HG03108 (cell line): ENCODE results near the gene ERO1A.
"Not testable (repeated sequence)": the region's sequence is repeated elsewhere in the genome, so short reads cannot be mapped to it uniquely, and the experiment has no call there.

Experiments
- ATAC-seq: cut with Tn5 transposase; IDR thresholded peaks from one replicate; pipeline ENCODE4 v1.9.1; 2021; ENCODE audit warnings: moderate library complexity; ENCODE audit not compliant: unreplicated experiment

The ERO1A gene, protein sequence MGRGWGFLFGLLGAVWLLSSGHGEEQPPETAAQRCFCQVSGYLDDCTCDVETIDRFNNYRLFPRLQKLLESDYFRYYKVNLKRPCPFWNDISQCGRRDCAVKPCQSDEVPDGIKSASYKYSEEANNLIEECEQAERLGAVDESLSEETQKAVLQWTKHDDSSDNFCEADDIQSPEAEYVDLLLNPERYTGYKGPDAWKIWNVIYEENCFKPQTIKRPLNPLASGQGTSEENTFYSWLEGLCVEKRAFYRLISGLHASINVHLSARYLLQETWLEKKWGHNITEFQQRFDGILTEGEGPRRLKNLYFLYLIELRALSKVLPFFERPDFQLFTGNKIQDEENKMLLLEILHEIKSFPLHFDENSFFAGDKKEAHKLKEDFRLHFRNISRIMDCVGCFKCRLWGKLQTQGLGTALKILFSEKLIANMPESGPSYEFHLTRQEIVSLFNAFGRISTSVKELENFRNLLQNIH

DNA sequence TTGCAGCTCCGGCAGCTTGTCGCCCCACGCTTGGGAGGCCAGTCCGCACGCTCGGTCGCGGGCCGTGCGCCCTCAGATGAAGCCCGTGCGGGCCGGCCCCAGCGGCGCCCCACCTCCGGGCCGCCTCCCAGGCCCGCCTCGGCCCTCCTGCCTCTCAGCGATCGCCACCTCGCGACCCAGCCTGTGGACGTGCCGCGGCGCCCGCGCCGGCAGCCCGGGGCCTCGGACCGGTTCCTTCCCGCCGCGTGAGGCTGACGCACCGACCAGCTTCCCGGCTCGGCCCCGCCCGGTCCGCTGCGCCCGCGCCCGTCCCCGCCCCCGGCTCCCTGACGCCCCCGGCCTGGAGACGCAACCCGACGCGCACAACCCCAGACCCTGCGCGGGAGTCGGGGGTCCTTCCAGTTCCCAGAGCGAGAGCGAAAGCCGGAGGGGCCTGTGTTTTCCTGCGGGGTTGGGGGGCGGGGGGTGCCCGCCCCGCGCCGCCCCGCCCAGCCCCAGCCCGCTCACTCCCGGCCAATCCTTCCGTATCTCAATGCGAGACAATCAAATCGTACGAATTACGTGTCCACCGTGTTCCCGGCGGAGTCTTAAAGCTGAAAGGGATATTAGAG, at the start of gene ERO1A:
TSS of gene ERO1A (minus strand) at position 78 of the 611 bp plus-strand sequence. CDS start at position 1, 77 bp downstream.
- peak; percentile 68 for ATAC-seq

DNA sequence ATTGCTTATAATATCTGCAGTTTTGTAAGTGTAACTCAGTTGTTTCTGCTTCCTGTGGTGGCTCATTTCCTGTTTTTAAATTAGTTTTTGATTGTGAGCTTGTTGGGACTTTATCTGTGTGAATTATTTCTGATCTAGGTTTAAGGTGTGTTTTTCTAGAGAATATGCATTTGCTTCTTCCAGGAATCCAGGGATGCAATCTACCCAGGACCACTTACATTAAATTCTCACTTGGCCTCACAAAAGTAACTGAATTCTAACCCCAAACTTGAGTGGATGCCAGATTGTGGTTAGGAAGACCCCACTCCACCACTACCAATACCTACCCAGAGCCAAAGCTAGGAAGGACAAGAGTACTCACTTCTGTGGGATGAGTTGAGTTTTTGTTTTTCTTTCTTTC, 46.5 kb upstream of the ERO1A start:
- peak; percentile 33 for ATAC-seq

DNA sequence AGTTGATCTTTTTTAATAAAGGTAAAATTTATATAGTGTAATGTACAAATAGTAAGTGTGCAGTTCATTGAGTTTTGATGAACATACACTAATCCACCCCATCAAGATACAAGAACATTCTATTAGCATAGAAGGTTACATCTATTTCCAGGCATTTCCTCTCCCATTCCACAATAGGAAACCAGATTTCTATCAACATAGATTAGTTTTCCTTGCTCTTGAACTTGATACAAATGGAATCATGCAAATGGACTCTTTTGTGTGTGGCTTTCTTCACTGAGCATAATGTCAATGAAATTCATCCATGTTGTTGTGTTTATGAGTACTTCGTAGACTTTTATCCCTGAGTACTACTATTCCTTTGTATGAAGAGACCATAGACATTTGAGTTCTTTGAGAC, 45.4 kb upstream of the ERO1A start:
- no peak for ATAC-seq

DNA sequence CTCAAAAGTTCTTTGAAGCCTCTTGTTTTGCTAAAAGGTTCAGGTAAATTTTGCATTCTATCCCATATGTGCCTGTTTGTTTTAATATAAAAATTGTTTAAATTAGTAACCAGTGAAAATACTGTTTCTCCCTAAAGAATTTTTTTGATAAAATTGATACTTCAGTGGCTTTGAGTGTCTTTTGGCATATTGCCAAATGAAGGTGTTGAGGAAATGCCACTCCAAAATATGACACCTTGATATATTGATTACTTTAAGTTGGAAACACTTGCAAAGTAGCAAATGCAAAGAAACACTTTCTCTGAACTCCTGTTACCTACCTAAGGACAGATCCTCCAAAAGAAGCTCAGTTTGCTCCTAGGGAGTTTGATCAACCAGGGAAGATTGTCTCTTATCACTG, 43.1 kb upstream of the ERO1A start:
- no peak for ATAC-seq

DNA sequence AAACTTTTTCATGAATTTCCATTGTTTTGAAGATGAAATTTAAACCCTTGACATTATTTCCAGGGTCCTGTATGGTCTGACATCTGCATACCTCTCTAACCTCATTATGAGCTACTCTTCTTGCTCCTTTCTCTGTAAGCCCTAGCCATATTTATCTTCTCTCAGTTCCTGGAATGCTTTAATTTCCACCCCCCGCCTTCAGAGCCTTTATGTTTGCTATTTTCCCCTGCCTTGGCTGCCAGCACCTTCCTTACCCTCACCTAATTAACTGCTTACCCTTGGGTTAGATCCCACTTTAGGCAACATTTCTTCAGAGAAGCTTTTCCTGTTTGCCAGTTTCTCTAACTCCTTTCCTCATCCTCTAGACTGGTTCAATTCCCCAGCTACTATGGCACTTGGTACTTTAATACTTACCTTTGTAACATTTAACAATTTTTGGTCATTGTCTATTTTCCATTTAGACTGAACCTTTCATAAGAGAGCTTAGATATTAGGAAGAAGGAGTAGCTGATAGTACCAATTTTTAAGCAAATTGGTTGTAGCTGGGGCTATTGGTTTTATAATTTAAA, 40.6 kb upstream of the ERO1A start:
- no peak for ATAC-seq

DNA sequence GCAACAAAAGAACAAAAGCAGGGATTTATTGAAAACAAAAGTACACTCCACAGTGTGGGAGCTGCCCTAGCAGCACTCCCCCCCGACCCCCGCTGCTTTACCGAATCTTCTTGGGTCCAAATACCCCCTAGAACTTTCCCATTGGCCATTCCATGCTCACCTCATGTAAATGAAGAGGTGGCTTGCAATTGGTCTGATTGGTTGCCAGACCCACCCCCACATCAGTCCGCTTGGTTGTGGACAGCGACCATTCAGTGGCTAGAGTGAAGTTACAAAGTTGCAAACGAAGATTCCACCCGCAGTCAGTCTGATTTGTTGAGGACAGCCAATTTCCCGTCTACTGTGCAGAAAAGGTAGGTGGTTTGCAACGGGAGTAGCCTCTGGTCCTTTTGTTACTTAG, 38.5 kb upstream of the ERO1A start:
- ATAC-seq = no peak

DNA sequence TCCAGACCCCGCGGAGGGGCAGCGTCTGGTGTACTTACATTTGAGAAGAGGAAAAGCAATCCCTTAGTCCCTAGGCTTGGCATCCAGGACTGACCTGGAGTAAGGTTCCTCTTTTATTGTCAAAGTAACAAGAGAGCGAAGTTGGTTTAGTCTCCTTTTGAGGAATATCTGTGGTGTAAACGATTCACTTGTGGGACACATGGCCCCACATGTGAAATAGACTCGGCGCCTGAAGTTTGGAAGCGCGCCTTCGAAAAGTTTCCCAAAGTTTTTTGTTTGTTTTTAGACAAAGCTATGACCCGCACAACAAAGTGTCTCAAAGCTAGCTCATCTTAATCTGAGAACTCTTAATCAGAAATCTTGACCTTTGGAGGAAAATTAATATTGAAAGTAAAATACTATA, 35.4 kb upstream of the ERO1A start:
- ATAC-seq = no peak

DNA sequence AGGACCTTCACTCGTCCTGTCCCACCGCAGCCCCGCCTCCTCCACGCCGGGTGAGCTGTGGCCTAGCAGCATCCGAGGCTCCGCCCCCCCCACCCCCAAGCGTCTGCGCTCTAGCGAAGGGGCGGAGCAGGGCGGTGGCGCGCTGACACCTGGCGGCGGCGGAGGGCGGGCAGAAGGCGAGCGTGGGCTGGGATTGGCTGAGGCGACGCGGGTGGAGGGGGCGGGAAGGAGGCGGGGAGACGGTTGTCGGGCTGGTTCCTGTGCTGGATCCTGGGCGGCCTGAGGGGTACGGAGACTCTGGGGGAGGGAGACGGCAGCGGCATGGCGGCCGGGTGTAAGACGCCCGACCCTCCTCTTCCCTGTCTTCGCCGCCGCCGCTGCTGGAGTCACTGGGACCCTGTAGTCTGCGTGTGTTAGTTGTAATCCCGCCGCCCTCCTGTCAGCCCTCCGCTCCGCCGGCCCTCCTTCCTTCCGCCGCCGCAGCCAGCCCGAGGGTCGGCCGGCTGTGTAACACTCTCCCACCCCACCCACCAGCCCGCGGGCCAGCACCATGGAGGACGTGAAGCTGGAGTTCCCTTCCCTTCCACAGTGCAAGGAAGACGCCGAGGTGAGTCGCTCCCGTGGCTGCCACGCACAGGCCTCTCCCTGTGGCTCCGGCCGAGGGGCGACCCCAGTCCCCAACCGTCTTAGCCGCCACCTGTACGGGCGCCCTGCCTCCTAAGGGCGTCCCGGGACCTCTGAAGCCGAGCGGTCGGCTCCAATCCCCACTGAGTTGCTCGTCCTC, 34.8 kb upstream of the ERO1A start, which contains the start of gene STYX:
TSS of gene STYX (plus strand) at position 242 of the 784 bp plus-strand sequence. CDS start at position 551, 309 bp downstream.
- peak; percentile 96 for ATAC-seq

DNA sequence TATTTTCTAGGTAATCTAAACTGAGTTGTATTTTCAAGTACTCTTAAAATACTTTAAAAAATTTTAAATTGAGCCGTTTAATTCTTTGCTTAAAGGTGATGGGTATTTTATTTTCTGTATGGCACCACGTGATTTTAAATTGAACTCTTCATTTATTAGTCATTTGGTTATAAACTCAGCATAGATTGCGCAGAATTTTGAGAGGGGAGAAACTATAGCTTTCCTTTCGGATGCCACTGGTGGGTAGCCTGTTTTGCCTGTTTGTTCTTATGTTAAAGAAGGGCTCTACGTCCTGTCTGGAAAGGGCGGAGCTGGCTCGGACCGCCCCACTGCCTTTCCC, 34.2 kb upstream of the ERO1A start:
- no peak for ATAC-seq

DNA sequence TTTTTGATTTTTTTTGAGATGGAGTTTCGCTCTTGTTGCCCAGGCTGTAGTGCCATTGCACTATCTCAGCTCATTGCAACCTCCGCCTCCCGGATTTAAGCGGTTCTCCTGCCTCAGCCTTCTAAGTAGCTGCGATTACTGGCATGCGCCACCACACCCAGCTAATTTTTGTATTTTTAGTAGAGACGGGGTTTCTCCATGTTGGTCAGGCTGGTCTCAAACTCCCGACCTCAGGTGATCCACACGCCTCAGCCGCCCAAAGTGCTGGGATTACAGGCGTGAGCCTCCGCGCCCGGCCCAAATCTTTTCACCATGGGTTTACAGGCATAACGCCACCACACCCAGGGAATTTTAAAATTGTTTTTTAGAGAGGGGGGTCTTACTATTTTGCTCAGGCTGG, 33.7 kb upstream of the ERO1A start:
- ATAC-seq = not testable (repeated sequence)

DNA sequence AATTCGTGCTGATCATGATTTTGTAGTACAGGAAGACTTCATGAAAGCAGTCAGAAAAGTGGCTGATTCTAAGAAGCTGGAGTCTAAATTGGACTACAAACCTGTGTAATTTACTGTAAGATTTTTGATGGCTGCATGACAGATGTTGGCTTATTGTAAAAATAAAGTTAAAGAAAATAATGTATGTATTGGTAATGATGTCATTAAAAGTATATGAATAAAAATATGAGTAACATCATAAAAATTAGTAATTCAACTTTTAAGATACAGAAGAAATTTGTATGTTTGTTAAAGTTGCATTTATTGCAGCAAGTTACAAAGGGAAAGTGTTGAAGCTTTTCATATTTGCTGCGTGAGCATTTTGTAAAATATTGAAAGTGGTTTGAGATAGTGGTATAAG, 32.2 kb upstream of the ERO1A start:
- not testable (repeated sequence) for ATAC-seq

DNA sequence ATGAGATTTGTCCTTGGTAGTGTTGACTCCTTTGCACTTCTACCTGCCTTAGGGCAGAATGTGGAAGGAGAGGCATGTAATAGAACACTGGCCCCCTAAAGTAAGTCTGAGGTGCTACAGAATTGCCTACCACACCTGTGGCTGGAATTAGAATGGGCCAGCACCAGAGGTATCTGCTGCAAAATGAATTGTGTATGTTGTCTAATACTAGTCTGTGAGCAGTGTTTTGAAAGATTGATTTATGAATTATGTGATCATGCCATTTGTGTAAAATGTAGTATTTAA, 28.9 kb upstream of the ERO1A start:
- ATAC-seq = no peak

DNA sequence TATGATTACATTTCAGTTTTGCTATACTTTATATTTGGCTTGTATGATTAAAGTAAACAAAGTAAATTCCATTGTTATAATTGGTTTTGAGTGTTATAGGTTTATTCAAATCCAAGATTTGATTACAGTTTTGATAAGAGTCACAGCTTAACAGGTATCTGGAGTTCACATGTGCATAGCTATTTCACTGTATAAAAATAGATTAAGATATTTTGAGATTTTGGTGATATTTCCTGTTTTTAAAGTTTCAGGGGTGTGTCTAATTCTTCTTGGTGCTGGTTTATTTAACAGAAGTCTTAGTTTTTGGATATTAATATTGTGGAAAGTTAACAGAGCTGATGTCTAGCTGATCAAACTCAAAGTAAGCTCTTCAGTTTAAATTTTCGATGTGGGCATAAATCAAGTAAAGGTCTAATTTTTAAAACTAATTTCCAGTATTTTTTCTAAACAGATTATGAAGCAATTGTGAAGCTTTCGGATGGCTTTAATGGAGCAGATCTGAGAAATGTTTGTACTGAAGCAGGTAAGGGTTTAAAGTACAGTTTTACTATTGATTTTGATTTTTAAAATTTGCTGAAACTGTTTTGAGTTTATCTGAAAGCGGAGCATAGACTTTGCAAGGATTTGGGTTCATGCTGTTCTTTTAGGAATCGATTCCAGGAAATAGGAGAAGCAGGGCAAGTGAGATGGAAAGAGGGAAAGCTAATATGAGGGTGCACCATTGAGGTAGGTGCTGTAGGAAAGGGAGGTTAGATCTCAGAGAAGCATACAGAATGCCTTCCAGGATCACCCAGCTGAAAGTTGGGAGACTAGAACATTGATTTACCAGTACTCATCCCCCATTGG, 28.4 kb upstream of the ERO1A start:
- no peak for ATAC-seq

DNA sequence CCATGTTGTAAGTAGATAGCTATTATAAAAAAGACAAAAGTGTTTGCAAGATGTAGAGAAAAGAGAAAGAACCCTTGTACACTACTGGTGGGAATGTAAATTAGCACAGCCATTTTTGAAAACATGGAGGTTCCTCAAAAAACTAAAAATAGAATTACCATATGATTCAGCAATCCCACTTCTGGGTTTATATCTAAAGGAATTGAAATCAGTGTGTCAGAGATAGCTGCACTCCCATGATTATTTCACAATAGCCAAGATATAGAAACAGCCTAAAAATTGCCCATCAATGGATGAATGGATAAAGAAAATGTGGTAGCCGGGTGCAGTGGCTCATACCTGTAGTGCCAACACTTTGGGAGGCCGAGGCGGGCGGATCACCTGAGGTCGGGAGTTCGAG, 20.8 kb upstream of the ERO1A start:
- ATAC-seq = no peak

DNA sequence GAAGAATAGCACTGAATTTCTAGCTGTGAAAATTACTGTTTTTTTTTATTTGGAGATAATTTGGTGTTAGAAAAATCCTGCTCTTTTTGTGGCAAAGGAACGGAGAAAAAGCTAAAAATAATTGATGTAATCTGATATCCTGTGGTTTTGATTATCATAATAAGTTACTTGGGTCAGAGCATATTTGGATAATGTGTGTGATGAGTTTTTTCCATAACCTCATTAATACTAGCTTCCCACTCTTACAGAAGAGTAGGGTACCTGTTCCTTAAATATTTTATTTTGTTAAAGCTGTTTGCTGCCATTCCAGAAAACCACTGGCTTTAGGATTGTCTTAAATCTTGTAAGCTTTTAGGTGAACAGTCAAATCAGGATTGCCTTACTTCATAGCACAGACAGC, 16.3 kb upstream of the ERO1A start:
- no peak for ATAC-seq

DNA sequence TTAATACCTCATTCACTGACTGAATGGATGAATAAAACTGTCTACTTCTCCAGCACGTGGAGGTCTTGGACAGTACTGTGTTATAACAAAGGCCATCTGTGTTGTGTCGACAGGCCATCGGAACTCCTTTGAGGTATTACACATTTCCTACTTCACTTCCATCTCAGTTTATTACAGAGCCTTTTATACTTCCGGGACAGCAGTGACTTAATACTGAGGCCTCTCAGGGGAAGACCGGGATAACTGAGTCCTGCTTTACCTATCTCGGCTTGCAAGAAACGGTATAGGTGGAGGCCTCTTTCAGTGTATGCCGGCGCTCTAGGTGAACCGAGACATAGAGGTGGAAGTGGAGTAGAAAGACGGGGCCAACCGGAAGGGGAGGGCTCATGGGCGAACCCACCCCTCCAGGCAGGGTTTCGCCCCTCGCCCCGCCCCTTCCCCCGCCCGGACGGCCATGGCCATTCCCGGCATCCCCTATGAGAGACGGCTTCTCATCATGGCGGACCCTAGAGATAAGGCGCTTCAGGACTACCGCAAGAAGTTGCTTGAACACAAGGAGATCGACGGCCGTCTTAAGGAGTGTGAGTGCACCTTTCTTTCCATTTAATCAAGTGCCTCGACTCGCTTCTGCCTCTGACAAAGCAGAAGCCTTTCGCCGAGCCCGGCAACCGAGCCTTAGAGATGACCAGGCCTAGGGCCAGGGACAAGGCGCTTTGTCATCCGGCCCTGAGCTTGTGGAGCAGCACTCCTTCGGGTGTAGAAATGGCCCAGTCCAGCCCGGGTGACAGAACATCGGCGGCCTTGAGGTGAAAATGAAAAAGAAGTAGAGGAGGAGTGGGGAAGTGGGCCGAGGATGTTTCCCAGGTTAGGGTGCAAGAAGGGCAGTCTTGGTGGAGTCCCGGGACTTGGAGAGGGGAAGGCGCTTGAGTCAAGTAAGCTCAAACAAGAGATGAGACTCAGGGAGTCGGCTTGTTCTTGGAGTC, 11.7 kb upstream of the ERO1A start, which contains the start of gene PSMC6:
TSS of gene PSMC6 (plus strand) at position 477 of the 983 bp plus-strand sequence. CDS start at position 497, 20 bp downstream.
- peak; percentile 96 for ATAC-seq

DNA sequence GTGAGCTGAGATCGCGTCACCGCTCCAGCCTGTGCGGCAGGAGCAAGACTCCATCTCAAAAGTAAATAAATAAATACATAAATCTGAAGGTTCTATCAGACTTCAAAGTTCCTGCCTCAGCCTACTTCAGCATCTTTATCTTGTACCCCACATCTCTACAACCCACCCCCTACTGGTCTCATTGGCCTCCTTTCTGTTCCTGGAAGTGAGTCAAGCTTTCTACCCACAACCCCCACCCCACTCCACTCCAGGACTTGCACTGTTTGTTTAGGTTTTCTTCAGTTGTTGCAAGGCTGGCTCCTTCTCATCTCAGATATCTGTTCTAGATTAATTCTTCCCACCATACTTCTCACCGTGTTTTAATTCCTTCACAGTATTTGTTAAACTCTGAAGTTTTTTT, 10.9 kb upstream of the ERO1A start:
- no peak for ATAC-seq

DNA sequence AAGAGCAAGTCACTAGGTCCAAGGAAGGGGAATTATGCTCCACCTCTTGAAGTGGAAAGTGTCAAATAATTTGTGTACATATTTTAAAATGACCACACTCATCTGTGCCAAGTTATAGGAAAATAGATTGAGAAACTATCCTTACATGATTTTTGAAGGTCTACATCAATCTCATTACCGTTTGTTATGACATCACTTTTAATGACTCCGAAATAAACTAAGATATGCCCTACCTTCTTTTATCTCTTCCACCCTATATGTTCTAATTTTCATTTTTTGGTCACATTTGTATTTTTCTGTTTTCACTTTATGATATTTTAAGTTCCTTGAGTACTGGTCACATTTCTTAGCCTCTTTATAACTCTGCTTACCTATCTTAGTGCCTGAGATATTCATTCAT, 8.3 kb upstream of the ERO1A start:
- no peak for ATAC-seq

DNA sequence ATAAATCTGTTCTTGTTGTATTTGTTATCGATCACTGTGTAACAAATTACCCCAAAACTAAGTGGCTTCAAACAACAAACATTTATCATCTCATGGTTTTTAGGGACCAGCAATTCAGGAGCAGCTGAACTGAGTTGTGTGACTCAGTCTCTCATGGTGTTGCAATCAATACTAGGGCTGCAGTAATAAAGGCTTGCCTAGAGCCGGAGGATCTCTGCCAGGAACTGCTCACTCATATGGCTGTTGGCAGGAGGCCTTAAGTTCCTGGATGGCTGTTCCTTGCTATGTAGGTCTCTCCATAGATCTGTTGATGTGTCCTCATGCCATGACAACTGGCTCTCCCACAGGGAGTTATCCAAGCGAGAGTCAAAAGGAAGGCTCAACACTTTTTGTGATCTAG, 7.9 kb upstream of the ERO1A start:
- ATAC-seq = no peak
